Prostate gland (tissue), 2 donors: Measurements from ENCODE around the gene SPC24.

Experiments
- CTCF ChIP-seq, 4 experiments: fragments of 200-600 bp in 2 of 4; fragments of 450-650 bp in 2 of 4; sonication (generic) in 2 of 4; IDR thresholded peaks; 1 replicate in 3 of 4; 2 replicates in 1 of 4; pipeline ENCODE4 v1.5.1; 2016 to 2019; ENCODE audit warnings: antibody characterized with exemption in 4 of 4, mild to moderate bottlenecking in 2 of 4, moderate library complexity in 2 of 4
- POLR2AphosphoS5 ChIP-seq: sonication (generic); formaldehyde crosslinking; IDR thresholded peaks from one replicate; pipeline ENCODE4 v1.6.1; 2017; ENCODE audit warnings: antibody characterized with exemption

DNA sequence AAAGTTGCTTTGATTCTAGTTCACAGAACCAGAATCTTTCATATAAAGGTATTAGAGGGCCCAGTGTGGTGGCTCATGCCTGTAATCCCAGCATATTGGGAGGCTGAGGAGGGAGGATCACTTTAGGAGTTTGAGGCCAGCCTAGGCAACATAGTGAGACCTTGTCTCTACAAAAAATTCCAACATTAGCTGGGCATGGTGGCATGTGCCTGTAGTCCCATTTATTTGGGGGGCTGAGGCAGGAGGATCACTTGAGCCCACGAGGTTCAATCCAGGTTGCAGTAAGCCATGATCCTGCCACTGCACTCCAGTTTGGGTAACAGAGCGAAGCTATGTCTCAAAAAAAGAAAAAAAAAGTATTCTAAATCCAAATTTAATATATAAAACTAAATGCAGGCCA is 57.3 kb downstream of the SPC24 start:
- TF ChIP-seq CTCF (IDR thresholded peaks at IDR 0.05) (no peak), POLR2AphosphoS5 (no peak)
